Ishikawa (cell line): Measurements from ENCODE around the gene SAT1.

Source experiments
- EGR1 ChIP-seq: IDR thresholded peaks from 2 replicates; pipeline ENCODE4 v1.6.1; 2012
- EP300 ChIP-seq: IDR thresholded peaks from 2 replicates; pipeline ENCODE4 v1.6.1; 2012; ENCODE audit warnings: borderline replicate concordance
- FOXM1 ChIP-seq: IDR thresholded peaks from 2 replicates; pipeline ENCODE4 v1.6.1; 2012; ENCODE audit warnings: low read depth, borderline replicate concordance
- MAX ChIP-seq: IDR thresholded peaks from 2 replicates; pipeline ENCODE4 v1.6.1; 2012
- RAD21 ChIP-seq: IDR thresholded peaks from 2 replicates; pipeline ENCODE4 v1.6.1; 2012; ENCODE audit warnings: low read depth
- REST ChIP-seq: IDR thresholded peaks from 2 replicates; pipeline ENCODE4 v1.6.1; 2012; ENCODE audit warnings: low read depth, mild to moderate bottlenecking
- TAF1 ChIP-seq: IDR thresholded peaks from 2 replicates; pipeline ENCODE4 v1.6.1; 2012; ENCODE audit warnings: low read depth, mild to moderate bottlenecking
- TCF12 ChIP-seq: IDR thresholded peaks from 2 replicates; pipeline ENCODE4 v1.6.1; 2012; ENCODE audit warnings: low read depth
- USF1 ChIP-seq: IDR thresholded peaks from 2 replicates; pipeline ENCODE4 v1.6.1; 2012
- YY1 ChIP-seq: IDR thresholded peaks from 2 replicates; pipeline ENCODE4 v1.6.1; 2012; ENCODE audit warnings: low read depth

- TF ChIP-seq FOXM1 (no peak), EP300 (no peak), REST (no peak), EGR1 (no peak), TAF1 (no peak), USF1 (no peak), TCF12 (no peak), MAX (no peak), RAD21 (no peak), YY1 (no peak)
These were observed 21.6 kb downstream of the SAT1 start for GRCh38 chrX:23804578-23804977.
